NT2/D1 (cell line): Measurements from ENCODE around the gene DDX24.

ENCODE experiments used
- SUZ12 ChIP-seq: IDR thresholded peaks from 2 replicates; pipeline ENCODE4 v1.6.1; 2011; ENCODE audit not compliant: insufficient read length, insufficient read depth; ENCODE audit errors: extremely low read depth
- YY1 ChIP-seq: IDR thresholded peaks from 2 replicates; pipeline ENCODE4 v1.6.1; 2011; ENCODE audit not compliant: insufficient read length, insufficient read depth
- ZNF274 ChIP-seq: IDR thresholded peaks from 2 replicates; pipeline ENCODE4 v1.6.1; 2011; ENCODE audit warnings: mild to moderate bottlenecking, low read depth, low read length

GRCh38 chr14:94066089-94066676 is 14.8 kb downstream of the DDX24 start:
- TF ChIP-seq SUZ12 (no peak), ZNF274 (no peak), YY1 (no peak)
